HG03558 (cell line): Measurements from ENCODE around the gene OGN.

Experiments
- ATAC-seq: cut with Tn5 transposase; IDR thresholded peaks from one replicate; pipeline ENCODE4 v1.9.1; 2021; ENCODE audit warnings: moderate number of reproducible peaks; ENCODE audit not compliant: unreplicated experiment; ENCODE audit errors: extremely low read depth

OGN gene

DNA sequence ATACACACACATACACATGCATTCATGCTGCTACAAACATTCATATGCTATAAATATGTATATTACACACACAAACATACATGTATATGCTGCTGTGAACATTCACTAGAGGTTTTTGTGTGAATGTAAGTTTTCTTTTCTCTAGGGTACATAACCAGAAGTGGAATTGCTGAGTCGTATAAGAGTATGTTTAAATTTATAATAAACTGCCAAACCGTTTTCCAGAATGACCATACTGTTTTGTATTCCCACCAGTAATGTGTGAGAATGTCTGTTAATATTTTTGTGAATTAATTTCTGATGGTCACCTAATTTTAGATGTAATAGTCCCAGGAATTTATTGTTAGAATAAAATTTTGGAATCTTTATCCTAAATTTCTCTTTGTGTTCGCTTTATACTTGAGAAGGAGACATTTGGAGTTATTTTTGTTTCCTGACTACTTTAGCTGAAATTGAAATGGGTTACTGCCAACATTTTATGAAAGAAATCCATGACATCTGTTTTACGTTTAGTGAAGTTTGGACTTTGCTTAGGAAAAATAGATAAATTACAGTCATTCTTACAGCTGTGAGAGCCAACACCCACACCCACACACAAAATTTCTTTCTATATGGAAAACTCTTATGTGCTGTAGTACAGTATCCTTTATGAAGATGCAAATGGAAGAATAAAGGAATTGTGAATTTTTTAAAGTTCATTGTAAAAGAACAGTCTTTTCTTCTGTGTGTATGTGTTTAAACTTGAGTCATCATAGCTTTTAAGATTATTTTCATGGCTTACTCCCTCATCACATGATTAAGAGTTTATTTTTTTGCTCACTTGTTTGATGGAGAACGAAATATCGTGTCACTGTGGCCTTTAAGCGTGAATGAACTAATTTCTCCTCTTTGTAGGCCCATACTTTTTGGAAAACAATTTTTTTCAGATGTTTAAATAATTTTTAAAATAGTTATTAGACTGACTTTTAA is 54.3 kb downstream of the OGN start:
- no peak for ATAC-seq

DNA sequence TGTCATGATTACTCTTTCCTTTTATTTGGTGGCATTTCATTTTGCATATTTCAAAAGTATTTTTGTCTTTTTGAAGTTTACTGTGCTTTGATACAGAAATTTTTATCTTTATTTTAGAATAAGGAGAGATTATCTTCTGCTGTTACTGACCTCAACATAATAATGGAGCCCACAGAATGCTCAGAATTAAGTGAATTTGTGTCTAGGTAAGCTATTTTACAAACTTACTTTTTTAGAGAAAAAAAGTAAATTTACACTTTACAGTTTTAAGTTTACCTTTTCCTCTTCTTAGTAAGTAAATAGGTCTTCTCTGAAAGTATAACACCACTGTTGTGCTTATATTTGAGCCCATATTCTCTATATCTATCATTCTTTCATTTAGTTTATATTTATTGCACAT is 58.8 kb downstream of the OGN start:
- no peak for ATAC-seq

DNA sequence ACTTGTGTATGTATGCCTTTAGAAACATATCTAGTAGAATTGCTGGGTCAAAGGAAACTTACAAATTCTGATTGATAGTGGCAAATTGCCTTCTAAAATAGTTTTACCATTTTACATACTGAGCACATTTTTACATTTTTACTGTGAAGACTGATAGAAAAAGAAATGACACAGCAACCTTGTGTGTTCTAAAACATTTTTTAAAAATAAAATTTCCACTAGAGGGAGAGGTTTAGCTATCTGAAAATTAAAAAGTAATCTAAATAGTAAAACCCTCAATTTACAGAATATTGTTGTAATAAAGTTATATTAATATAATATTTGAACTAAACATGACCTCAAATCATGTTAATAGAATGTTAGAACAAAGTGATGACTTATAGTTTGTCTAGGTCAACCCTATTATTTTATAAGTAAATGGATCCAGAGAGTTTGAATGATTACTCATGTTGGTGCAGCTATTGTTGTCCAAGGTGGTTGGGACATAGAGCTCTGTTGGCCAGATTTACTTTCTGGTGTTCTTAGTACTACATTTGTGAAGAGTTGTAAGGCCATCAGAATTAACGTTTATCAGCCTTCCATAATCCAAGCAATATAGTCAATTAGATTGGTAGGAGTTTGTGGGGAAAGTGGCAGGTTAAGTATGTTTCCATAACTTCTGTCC is 61.4 kb downstream of the OGN start:
- no peak for ATAC-seq

DNA sequence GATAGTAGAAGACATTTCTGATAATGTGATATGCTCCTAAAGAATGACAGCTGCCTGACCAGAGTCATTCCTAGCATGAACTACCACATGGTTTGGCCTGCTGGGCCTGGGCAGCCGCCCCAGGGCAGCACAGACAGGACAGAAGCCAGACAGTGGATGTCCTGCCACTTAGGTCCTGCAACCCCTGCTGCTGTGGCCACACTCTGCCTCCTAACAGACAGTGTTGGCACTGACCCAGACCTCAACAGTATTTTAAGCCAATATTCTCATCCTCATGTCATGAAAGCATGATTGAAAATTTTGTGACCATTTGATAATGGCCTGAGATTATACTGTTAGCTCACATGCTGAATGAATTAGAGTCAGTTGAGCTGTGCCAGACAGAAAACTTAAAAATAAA is 62.8 kb downstream of the OGN start:
- no peak for ATAC-seq

DNA sequence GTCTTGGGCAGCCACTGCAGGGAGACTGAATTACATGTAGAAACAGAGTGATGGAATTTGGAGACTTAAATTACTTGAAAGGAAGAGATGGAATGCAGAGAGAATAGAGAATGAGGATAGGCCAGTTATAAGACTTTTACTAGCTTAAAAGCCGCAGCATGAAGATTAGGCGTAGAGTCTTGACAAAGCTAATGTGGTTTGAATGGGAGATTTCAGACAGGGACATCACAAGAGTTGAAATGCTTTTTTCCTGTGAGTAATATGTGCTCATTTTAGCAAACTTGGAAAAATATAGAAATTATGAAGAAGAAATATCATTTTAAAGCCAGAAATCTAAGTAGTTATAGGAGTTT is 71.1 kb downstream of the OGN start:
- ATAC-seq, result no peak
